Small intestine (tissue), 7 donors: ENCODE results near the gene SH3GLB2. TPM values are rescaled to one million over a fixed set of nuclear protein-coding genes. Genes with fewer than 3 reads are reported as not detected.
"Not testable (repeated sequence)": the region's sequence is repeated elsewhere in the genome, so short reads cannot be mapped to it uniquely, and the experiment has no call there.

ENCODE experiments used
- DNase-seq, 2 donors: peaks; one replicate each; pipeline versions ENCODE4 v3.0.0 to v3.0.0-alpha.2; 2013
- FAIRE-seq: peaks from 2 replicates; lab custom pipeline; 2012; peaks lifted over from hg19 to GRCh38; lab: Jason Lieb, UNC
- H3K27ac ChIP-seq, 3 donors: one replicate each; pipeline ENCODE4 v1.5.1; 2013; ENCODE audit warnings: low read length in 2 of 3, mild to moderate bottlenecking in 2 of 3, control low read depth in 1 of 3, inconsistent platforms in 1 of 3, low read depth in 1 of 3, moderate library complexity in 1 of 3
- H3K27me3 ChIP-seq, 3 donors: one replicate each; pipeline ENCODE4 v1.6.1; 2013; ENCODE audit warnings: low read length in 3 of 3, inconsistent platforms in 1 of 3; ENCODE audit not compliant: control insufficient read depth in 3 of 3, insufficient read depth in 3 of 3
- H3K36me3 ChIP-seq, 3 donors: one replicate each; pipeline ENCODE4 v1.6.1; 2013; ENCODE audit warnings: low read length in 3 of 3, inconsistent platforms in 1 of 3, low read depth in 1 of 3, mild to moderate bottlenecking in 1 of 3, moderate library complexity in 1 of 3; ENCODE audit not compliant: control insufficient read depth in 3 of 3, insufficient read depth in 2 of 3
- H3K4me1 ChIP-seq, 3 donors: one replicate each; pipeline ENCODE4 v1.6.1; 2013; ENCODE audit warnings: low read length in 2 of 3, inconsistent platforms in 1 of 3, low read depth in 1 of 3, mild to moderate bottlenecking in 1 of 3, moderate library complexity in 1 of 3; ENCODE audit not compliant: control insufficient read depth in 3 of 3, insufficient read depth in 2 of 3
- H3K4me3 ChIP-seq, 3 donors: one replicate each; pipeline ENCODE4 v1.5.1; 2013; ENCODE audit warnings: low read length in 3 of 3, control low read depth in 1 of 3, inconsistent platforms in 1 of 3, low read depth in 1 of 3, mild to moderate bottlenecking in 1 of 3, moderate library complexity in 1 of 3
- H3K9me3 ChIP-seq, 2 donors: one replicate each; pipeline ENCODE4 v1.6.1; 2013; ENCODE audit warnings: low read depth in 1 of 2, low read length in 1 of 2; ENCODE audit not compliant: control insufficient read depth in 2 of 2, insufficient read depth in 1 of 2
- WGBS, 3 donors: extraction: QIAGEN DNeasy Blood & Tissue Kit; methylation state at CpG; one replicate each; pipeline ENCODE4 v1.1.7; 2013; 5-methylcytosine and 5-hydroxymethylcytosine counted together
- polyA plus RNA-seq, 4 donors: library from polyadenylated mRNA; stranded (reverse) in 3 of 4; unstranded in 1 of 4; fragments of 200-250 nt in 3 of 4; fragments of 120-200 nt in 1 of 4; gene quantifications; one replicate each; pipeline versions ENCODE4 v1.2.1 to v1.2.3, GENCODE V29; 2013
- donor health status: healthy with polysubstance abuse.
- donor health status: control.
- donor health status: control.
- donor health status: Bipolar disorder and iron deficiency.
- donor health status: healthy.

The SH3GLB2 gene
- polyA plus RNA-seq, 4 donors, result 85.2 to 112 (median 92.3) TPM

GRCh38 chr9:129040113-129040643 lies 12.0 kb upstream of the SH3GLB2 start:
- no peak for DNase-seq
- Histone ChIP-seq H3K4me1 (peaks cover 0 to 19% (median 0%) of the 10 kb centered on the region in 3 donors), H3K4me3 (no peak overlapping the region), H3K27me3 (no peaks in the 10 kb centered on the region), H3K27ac (no peak overlapping the region), H3K9me3 (no peaks in the 10 kb centered on the region), H3K36me3 (peaks cover 9 to 48% (median 20%) of the 10 kb centered on the region in 3 donors)
- 93 to 95% (median 94%) methylated on average over 11 to 12 of the region's 12 CpGs for WGBS, 3 donors
- no peak for FAIRE-seq

GRCh38 chr9:129038109-129038852 lies 10.2 kb upstream of the SH3GLB2 start:
- no peak for FAIRE-seq
- H3K27ac ChIP-seq, result peak overlapping the region in 2 of 3 donors; percentile 74 to 90
- peaks cover 0 to 20% (median 0%) of the 10 kb centered on the region in 3 donors for H3K4me1 ChIP-seq
- peak overlapping the region in 2 of 3 donors; percentile 5 to 95 for H3K4me3 ChIP-seq
- peaks cover 5 to 31% (median 16%) of the 10 kb centered on the region in 3 donors for H3K36me3 ChIP-seq
- H3K27me3 ChIP-seq, result no peaks in the 10 kb centered on the region
- 51 to 61% (median 56%) methylated on average over 7 to 8 of the region's 8 CpGs for WGBS, 3 donors
- DNase-seq, result peak; percentile 47 to 90
- H3K9me3 ChIP-seq, result no peaks in the 10 kb centered on the region

GRCh38 chr9:129037767-129038098 lies 9.6 kb upstream of the SH3GLB2 start:
- peaks cover 5 to 27% (median 13%) of the 10 kb centered on the region in 3 donors for H3K36me3 ChIP-seq
- H3K27me3 ChIP-seq, result no peaks in the 10 kb centered on the region
- no peaks in the 10 kb centered on the region for H3K9me3 ChIP-seq
- H3K4me1 ChIP-seq, result peaks cover 0 to 23% (median 0%) of the 10 kb centered on the region in 3 donors
- peak overlapping the region; percentile 85 to 95 (median 93) for H3K4me3 ChIP-seq
- DNase-seq (no peak), FAIRE-seq (no peak)
- H3K27ac ChIP-seq, result peak overlapping the region in 2 of 3 donors; percentile 74 to 90
- 18 to 40% (median 37%) methylated on average over 6 of the region's 6 CpGs for WGBS, 3 donors

GRCh38 chr9:129036923-129037766 lies 9.0 kb upstream of the SH3GLB2 start:
- Histone ChIP-seq H3K4me1 (peaks cover 0 to 23% (median 0%) of the 10 kb centered on the region in 3 donors), H3K4me3 (peak overlapping the region; percentile 85 to 95 (median 93)), H3K9me3 (no peaks in the 10 kb centered on the region), H3K27ac (peak overlapping the region; percentile 61 to 90 (median 69)), H3K36me3 (peaks cover 0 to 21% (median 7%) of the 10 kb centered on the region in 3 donors), H3K27me3 (no peaks in the 10 kb centered on the region)
- 7 to 11% (median 11%) methylated on average over 31 to 32 of the region's 32 CpGs for WGBS, 3 donors
- DNase-seq, result peak; percentile 21 to 23
- FAIRE-seq, result no peak

GRCh38 chr9:129036241-129036922 lies 8.3 kb upstream of the SH3GLB2 start, which contains the start of gene MIGA2:
Gene MIGA2, plus strand, starts transcription at chr9:129036626. Its CDS starts 3,969 bp downstream, at chr9:129040595.
- FAIRE-seq, result no peak
- H3K27ac ChIP-seq, result peak within 1 kb of the TSS; percentile 69 to 90 (median 75)

GRCh38 chr9:129035838-129036237 lies 7.7 kb upstream of the SH3GLB2 start:
- Histone ChIP-seq H3K4me1 (peaks cover 0 to 23% (median 0%) of the 10 kb centered on the region in 3 donors), H3K4me3 (peak overlapping the region in 1 of 3 donors; percentile 46), H3K27ac (peak overlapping the region in 2 of 3 donors; percentile 69 to 75)
- WGBS, 3 donors, result 23 to 48% (median 29%) methylated on average over 13 of the region's 13 CpGs
- H3K36me3 ChIP-seq, FAIRE-seq, DNase-seq, H3K9me3 ChIP-seq, H3K27me3 ChIP-seq: not testable (repeated sequence)

More at GRCh38 chr9:129036241-129036922, 8.3 kb upstream of the SH3GLB2 start, which contains the start of gene MIGA2:
- DNase-seq, result peak; percentile 99 to 100
- Histone ChIP-seq H3K36me3 (peaks cover 0 to 13% (median 4%) of the 10 kb centered on the region in 3 donors), H3K27me3 (no peaks in the 10 kb centered on the region), H3K4me1 (peaks cover 0 to 23% (median 0%) of the 10 kb centered on the region in 3 donors), H3K4me3 (peak within 1 kb of the TSS; percentile 85 to 95 (median 93)), H3K9me3 (no peaks in the 10 kb centered on the region)
- WGBS, 3 donors, result 0% methylated on average over 46 to 49 of the region's 49 CpGs

GRCh38 chr9:129033216-129033615 lies 5.1 kb upstream of the SH3GLB2 start:
- DNase-seq, result peak in 1 of 2 donors; percentile 76

More at GRCh38 chr9:129033216-129033615, 5.1 kb upstream of the SH3GLB2 start:
- 22 to 67% (median 47%) methylated on average over 8 of the region's 8 CpGs for WGBS, 3 donors
- FAIRE-seq, result no peak
- Histone ChIP-seq H3K4me1 (peaks cover 0 to 23% (median 0%) of the 10 kb centered on the region in 3 donors), H3K27me3 (no peaks in the 10 kb centered on the region), H3K27ac (no peak overlapping the region), H3K4me3 (no peak overlapping the region), H3K9me3 (no peaks in the 10 kb centered on the region), H3K36me3 (no peaks in the 10 kb centered on the region)
